Lower lobe of right lung (tissue), 2 donors: ENCODE results near the gene OPA1. TPM values are rescaled to one million over a fixed set of nuclear protein-coding genes. Genes with fewer than 3 reads are reported as not detected.

Source experiments
- ATAC-seq, 2 donors: fragments of 200-7000 bp; cut with Tn5 transposase; one replicate each; pipeline ENCODE4 v1.9.1; 2020 to 2022; ENCODE audit warnings: mild to moderate bottlenecking in 2 of 2, moderate library complexity in 2 of 2
- DNase-seq: peaks from one replicate; pipeline ENCODE4 v3.0.0-alpha.2; 2020
- H3K27ac ChIP-seq: fragments of 200-600 bp; one replicate; pipeline ENCODE4 v1.8.0; 2022
- H3K27me3 ChIP-seq: fragments of 200-600 bp; one replicate; pipeline ENCODE4 v1.8.0; 2022; ENCODE audit warnings: low read depth
- H3K36me3 ChIP-seq: fragments of 200-600 bp; one replicate; pipeline ENCODE4 v1.8.0; 2022; ENCODE audit warnings: mild to moderate bottlenecking
- H3K4me1 ChIP-seq: fragments of 200-600 bp; one replicate; pipeline ENCODE4 v1.8.0; 2022
- H3K4me3 ChIP-seq: fragments of 200-600 bp; one replicate; pipeline ENCODE4 v1.8.0; 2022; ENCODE audit warnings: mild to moderate bottlenecking
- H3K9me3 ChIP-seq: fragments of 200-600 bp; one replicate; pipeline ENCODE4 v1.8.0; 2022
- intact Hi-C: fragments of 100-400 bp; cut with DNase I; formaldehyde crosslinking; loops from one replicate; pipeline ENCODE4 v1.11.0; 2022
- total RNA-seq: library from RNA; stranded (reverse); fragmentation: NEBNext Ultra II Directional; extraction: Animal tissue kit (Norgen Biotek cat#: 25700); gene quantifications from one replicate; pipeline ENCODE4 v1.2.1, GENCODE V29; 2021
- TF ChIP-seq, protein P1 (sequence below): fragments of 200-600 bp; IDR thresholded peaks from one replicate; pipeline ENCODE4 v1.8.0; 2022; ENCODE audit warnings: antibody characterized with exemption, mild to moderate bottlenecking
- donor health status: DM: no; HTN: yes; CAD: no; lungs with severe emphysema.

OPA1 gene
- total RNA-seq, 1 donor from 2014 or later = 44.0 TPM

DNA sequence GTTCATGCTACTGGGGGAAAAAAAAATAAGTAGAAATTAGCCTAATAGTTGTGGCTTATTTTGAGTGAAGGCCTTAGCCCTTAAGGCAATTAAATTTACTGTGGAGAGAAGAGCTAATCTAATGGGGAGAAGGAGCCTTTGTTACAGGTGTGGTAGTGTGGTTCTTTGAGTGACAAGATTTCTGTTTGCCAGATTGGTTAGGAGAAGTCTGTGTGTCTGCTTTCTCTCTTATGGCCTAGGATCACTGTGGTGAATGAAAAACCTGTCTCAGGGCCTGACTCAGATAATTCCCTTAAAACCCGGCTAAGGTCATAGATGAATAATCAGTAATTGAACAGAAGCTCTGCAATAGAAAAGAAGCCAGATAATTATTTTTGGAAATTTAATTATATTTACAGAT, 27.0 kb downstream of the OPA1 start:
- ATAC-seq = no peak
- Histone ChIP-seq H3K4me1 (no peaks in the 10 kb centered on the region), H3K27me3 (no peaks in the 10 kb centered on the region), H3K27ac (no peak overlapping the region), H3K4me3 (no peak overlapping the region), H3K9me3 (no peaks in the 10 kb centered on the region), H3K36me3 (peaks cover 65% of the 10 kb centered on the region)
- TF ChIP-seq, protein P1, sequence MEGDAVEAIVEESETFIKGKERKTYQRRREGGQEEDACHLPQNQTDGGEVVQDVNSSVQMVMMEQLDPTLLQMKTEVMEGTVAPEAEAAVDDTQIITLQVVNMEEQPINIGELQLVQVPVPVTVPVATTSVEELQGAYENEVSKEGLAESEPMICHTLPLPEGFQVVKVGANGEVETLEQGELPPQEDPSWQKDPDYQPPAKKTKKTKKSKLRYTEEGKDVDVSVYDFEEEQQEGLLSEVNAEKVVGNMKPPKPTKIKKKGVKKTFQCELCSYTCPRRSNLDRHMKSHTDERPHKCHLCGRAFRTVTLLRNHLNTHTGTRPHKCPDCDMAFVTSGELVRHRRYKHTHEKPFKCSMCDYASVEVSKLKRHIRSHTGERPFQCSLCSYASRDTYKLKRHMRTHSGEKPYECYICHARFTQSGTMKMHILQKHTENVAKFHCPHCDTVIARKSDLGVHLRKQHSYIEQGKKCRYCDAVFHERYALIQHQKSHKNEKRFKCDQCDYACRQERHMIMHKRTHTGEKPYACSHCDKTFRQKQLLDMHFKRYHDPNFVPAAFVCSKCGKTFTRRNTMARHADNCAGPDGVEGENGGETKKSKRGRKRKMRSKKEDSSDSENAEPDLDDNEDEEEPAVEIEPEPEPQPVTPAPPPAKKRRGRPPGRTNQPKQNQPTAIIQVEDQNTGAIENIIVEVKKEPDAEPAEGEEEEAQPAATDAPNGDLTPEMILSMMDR = no peak
- no peak for DNase-seq
- intact Hi-C loops = no loop called here

DNA sequence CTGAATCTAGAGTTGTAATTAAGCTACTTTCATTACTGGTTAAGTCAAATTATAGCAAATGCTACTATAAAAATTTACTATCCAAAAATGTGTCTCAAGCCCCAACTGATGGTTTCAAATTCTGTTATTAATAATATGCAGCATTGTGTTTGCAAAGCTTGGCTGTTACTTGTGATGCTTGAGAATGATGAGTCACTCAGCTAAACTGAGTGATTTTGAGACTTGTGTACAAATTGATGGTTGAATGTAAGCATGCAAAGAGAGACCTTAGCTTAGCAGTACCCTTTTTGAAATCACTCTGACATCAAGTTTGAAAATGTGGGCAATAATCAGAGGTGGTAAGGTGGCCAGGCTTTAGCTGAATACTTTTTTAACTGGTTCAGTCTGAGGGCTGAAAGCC, 27.6 kb downstream of the OPA1 start:
- no peak for DNase-seq
- Histone ChIP-seq H3K4me1 (no peaks in the 10 kb centered on the region), H3K36me3 (peaks cover 60% of the 10 kb centered on the region), H3K27ac (no peak overlapping the region), H3K9me3 (no peaks in the 10 kb centered on the region), H3K27me3 (no peaks in the 10 kb centered on the region), H3K4me3 (no peak overlapping the region)
- TF ChIP-seq, protein P1 = no peak
- no peak for ATAC-seq
- intact Hi-C loops = no loop called here

DNA sequence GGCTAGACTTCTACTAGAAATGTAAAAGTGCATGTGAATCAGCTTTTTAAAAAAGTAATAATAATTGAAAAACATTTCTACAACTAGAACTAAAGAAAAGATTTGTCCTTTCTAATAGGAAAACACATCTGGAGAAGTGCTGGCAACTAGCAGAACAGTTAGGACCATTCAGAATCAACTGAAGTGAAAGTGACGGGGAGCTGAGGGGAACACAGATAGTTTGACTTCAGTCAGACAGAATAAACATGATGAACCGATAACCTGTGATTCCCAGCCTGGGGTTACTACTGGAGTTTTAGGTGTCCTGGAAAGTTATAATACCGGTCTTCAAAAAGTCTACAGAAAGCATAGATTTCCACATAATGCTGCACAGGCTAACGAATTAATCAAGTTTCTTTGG, 28.1 kb downstream of the OPA1 start:
- TF ChIP-seq, protein P1 = no peak
- no peak for ATAC-seq
- Histone ChIP-seq H3K27me3 (no peaks in the 10 kb centered on the region), H3K9me3 (no peaks in the 10 kb centered on the region), H3K27ac (no peak overlapping the region), H3K36me3 (peaks cover 60% of the 10 kb centered on the region), H3K4me3 (no peak overlapping the region), H3K4me1 (no peaks in the 10 kb centered on the region)
- no peak for DNase-seq
- intact Hi-C loops = no loop called here

DNA sequence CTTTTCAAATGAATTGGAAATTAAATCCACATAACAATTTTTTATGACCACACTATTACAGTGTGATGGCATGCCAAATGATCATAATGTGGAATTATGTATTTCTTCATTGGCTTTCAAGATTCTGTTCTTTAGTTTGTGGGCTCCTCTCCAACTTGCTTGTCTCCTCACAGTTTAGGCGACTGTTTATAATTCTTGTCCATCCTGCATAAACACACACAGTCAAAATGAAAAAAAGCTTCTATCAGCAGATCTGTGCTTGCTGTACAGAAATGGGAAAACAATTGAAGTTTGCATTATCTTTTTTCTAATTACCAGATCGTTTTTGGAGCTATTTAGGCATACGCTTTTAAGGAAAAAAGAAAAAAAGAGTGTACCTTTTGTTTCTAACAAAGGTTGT, 37.0 kb downstream of the OPA1 start:
- Histone ChIP-seq H3K27ac (no peak overlapping the region), H3K9me3 (no peaks in the 10 kb centered on the region), H3K36me3 (peaks cover 25% of the 10 kb centered on the region), H3K27me3 (no peaks in the 10 kb centered on the region), H3K4me1 (no peaks in the 10 kb centered on the region), H3K4me3 (no peak overlapping the region)
- TF ChIP-seq, protein P1 = no peak
- ATAC-seq (no peak), DNase-seq (no peak)
- intact Hi-C loops = no loop called here

DNA sequence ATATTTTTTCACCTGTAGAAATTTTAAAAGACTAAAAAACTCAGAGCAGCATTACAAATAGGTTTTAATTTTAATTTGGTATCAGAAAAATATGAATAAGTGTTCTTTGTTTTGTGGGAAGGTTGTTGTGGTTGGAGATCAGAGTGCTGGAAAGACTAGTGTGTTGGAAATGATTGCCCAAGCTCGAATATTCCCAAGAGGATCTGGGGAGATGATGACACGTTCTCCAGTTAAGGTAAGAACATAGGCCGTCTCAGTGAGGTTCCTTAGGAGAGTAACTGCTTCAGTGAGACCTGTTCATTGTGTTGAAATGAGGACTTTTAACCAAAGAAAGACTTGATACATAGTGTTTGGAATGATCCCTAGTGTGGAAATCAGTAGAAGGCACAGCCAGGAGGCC, 44.8 kb downstream of the OPA1 start:
- ATAC-seq (no peak), DNase-seq (no peak)
- Histone ChIP-seq H3K9me3 (no peaks in the 10 kb centered on the region), H3K27ac (no peak overlapping the region), H3K4me1 (no peaks in the 10 kb centered on the region), H3K27me3 (no peaks in the 10 kb centered on the region), H3K4me3 (no peak overlapping the region), H3K36me3 (peaks cover 60% of the 10 kb centered on the region)
- intact Hi-C loops = no loop called here
- TF ChIP-seq, protein P1 = no peak

DNA sequence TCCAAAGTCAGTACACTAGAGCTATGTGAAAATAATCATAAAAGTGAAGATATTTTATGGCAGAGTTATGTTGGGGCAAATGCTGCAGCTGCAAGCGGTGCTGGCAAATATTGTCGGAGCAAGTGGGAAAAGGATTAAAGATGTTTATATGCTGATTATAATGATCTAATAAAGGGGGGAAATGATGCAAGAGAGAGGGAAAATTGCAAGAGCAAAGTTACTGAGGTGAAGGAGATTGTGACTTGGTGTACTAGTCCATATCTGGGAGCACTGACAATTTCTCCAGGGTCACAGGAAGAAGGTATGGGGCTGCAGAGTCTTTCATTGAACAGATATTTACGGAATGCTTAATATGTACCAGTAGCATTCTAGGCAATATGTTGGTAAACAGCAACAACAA, 45.8 kb downstream of the OPA1 start:
- Histone ChIP-seq H3K27me3 (no peaks in the 10 kb centered on the region), H3K27ac (no peak overlapping the region), H3K9me3 (no peaks in the 10 kb centered on the region), H3K36me3 (peaks cover 70% of the 10 kb centered on the region), H3K4me3 (no peak overlapping the region), H3K4me1 (no peaks in the 10 kb centered on the region)
- intact Hi-C loops = no loop called here
- DNase-seq (no peak), ATAC-seq (no peak)
- TF ChIP-seq, protein P1 = no peak
